RCC 7860 (cell line): Measurements from ENCODE around the gene GPHA2.

ENCODE experiments used
- DNase-seq: peaks from one replicate; pipeline ENCODE4 v3.0.0-alpha.2; 2015; ENCODE audit warnings: low spot score
- FAIRE-seq: peaks from 2 replicates; lab custom pipeline; 2012; peaks lifted over from hg19 to GRCh38; lab: Jason Lieb, UNC

The GPHA2 gene

DNA sequence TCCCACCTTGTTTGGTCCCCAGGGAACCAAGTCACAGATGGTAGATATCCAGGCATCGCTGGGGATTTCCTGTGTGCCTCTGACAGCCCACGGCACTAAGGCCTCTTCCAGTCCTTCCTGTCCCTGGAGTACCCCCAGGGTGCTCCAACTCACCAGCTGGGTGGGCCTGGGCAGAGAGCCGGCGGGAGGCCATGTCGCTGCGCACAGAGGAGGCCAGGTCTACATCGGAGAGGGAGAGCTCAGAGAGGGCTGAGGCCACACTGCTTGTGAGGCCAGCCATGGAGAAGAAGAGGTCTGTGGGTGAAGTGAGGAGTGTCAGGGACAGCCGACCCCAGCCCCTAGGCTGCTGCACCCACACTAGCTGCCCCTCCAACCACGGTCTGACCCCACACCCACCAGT lies 24.0 kb downstream of the GPHA2 start:
- no peak for FAIRE-seq
- no peak for DNase-seq

- DNase-seq (no peak), FAIRE-seq (no peak)
Observed at GRCh38 chr11:64911142-64911541, 24.6 kb downstream of the GPHA2 start.

DNA sequence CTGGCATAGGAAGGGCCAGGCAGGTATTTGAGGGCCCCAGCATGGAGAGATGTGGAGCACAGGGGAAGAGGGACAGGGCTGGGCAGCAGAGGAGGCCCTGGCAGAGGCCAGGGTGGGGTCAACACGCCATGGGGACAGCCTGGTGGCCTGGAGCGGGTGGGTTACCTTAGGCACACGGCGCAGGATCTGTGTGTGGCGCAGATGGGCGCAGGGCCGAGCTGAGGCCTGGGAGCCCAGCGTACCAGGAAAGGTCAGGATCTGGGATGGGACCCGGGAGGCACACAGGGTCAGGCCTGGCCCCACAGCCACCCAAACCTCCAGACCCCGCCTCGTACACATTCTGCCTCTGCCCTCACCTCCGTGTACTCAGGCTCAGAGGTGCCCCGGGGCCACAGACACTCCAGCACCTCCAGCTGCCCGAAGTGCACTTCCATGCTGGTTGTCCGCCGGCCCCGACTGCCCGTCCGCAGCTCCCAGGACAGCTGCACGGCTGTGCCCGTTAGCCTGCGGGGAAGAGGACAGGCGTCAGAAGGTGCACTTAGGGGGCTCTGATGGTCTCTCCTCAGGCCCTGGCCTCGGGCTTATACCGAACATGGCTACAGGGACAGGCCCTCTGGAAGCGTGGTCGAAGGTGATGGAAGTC lies 25.1 kb downstream of the GPHA2 start:
- FAIRE-seq: no peak
- DNase-seq: no peak

- no peak for DNase-seq
- FAIRE-seq: no peak
Observed at GRCh38 chr11:64909653-64910343, 25.9 kb downstream of the GPHA2 start.

DNA sequence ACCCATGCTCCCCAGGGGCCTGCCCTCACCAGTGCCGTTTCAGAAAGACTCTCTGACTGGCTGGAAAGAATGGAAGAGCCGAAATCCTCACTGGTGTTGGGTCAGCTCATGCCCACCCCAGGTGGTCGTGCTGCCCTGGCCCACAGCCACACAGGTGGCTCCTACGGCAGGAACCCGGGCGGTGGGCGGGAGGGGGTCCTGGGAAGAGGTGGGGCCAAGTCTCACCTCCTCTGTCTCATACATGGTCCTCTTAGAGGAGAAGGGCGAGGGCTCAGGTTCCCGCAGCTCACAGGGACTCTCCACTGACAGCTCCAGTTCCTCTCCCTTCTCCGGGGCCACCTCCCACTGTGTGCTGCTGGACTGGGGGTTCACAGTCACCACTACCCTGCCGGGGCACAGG lies 26.9 kb downstream of the GPHA2 start:
- DNase-seq (no peak), FAIRE-seq (no peak)

DNA sequence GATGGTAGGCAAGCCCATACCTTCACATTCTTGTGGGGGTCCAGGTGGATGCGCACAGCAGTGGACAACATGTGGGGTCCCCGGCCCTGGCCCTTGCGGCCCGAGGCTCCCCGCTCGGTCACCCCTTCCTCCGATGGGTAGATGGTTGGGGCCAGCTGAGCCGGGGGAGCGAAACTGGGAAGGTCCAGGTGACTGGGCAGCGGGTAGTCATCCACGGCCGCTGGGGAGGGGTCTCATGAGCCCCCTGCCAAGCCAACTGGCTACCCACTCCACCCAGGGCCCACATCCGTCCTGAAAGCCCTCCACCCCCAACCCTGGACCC lies 29.4 kb downstream of the GPHA2 start:
- FAIRE-seq (no peak), DNase-seq (no peak)

- DNase-seq (no peak), FAIRE-seq (no peak)
Observed at GRCh38 chr11:64905516-64906313, 30.0 kb downstream of the GPHA2 start.

DNA sequence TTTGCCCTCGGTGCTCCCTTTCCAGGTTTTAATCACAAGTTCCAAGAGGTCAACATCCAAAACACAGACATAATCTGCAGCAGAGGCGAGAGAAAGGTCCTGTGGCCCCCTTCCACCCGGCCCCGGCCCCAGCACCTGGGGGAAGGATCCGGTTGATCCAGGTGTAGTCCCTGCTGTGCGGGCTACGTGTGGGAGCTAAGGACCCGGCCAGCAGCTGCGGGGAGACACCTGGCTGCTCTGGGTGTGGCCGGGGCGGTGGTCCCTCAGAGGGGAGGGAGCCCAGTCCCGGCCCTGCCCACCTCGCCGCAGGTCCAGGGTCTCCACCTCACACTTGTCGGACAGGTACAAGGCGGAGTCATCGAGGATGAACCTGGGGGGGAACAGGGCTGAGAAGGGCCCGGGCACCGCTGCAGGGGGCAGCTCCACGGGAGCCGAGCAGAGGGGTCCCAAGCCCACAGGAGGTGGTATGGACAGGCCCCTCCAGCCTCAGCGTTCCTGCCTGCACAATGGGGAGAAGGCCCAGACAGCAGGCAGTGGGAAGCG lies 32.3 kb downstream of the GPHA2 start:
- FAIRE-seq (no peak), DNase-seq (no peak)

DNA sequence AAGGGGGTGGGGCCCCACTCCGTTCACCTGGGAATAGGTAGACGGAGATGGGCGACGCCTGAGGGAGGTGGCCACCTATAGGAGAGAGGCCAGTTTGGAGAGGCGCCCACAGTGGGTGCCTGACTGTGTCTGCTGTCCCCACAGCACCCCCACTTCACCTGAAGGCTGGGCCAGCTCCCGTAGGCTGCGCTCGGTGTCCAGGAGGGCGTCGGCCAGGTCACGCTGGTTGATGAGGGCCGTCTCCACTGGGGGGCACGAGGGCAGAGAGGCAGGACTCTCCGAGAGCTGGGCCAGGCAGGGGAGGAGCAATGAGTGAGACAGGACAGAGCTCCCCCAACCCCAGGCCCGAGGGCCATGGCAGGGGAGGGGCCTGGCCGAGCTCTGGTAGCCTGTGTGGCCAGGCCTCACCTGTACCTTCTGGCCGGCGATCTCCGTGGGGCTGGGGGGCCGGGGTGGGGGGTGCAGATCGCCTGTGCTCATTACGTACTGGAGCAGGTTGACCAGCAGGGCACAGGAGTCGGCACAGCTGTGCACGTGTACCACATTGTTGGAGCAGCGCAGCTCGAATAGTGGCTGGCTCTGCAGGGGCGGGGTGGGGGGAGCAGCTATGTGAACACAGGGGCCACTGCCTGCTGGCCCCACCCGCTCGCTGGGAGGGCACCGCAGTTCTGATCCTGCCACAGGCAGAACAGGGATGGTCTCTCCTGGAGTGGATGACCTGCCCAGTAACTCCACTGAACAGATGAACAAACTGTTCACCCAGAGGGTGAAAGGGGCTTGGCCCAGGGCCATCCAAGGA lies 33.4 kb downstream of the GPHA2 start:
- FAIRE-seq (no peak), DNase-seq (no peak)

DNA sequence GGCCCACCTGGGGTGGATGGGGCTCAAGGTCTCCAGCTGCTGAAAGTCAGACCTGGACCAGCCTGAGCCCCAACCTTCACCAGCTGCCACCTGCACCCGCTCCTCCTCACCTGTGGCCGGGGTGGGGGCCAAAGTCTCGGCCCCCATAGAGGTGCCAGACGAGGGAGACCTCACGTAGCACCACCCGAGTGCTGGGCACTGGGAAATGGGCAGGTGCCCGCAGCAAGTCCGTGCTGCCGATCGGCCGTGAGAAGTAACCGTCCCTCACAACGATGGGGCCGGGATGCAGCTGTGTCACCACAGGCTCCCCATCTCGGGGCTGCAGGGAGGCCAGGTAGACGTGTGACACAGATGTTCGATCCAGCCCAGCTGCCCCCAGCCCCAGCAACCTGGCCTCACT lies 34.9 kb downstream of the GPHA2 start:
- FAIRE-seq (no peak), DNase-seq (no peak)

GRCh38 chr11:64900263-64900678 lies 35.4 kb downstream of the GPHA2 start:
- no peak for FAIRE-seq
- DNase-seq: no peak

DNA sequence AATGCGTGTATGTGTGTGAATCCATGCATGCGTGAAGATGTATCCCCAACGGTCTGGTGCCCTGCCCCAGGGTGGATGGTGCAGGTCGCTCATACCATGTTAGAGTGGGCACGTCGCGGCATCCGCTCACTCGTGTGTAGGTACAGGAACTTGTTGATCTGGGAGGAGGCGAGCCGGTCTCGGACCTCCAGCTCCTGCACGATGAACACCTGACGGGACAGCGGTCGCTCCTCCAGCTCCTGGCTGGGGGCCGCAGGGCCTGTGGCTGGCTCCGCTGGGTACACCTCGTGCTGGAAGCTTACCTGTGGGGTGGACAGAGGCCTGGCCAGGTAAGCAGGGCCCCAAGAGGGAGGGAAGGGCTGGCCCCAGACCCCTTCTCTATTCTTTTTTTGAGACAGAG lies 37.2 kb downstream of the GPHA2 start:
- no peak for FAIRE-seq
- no peak for DNase-seq

GRCh38 chr11:64898076-64898445 lies 37.6 kb downstream of the GPHA2 start:
- FAIRE-seq: no peak
- DNase-seq: no peak

DNA sequence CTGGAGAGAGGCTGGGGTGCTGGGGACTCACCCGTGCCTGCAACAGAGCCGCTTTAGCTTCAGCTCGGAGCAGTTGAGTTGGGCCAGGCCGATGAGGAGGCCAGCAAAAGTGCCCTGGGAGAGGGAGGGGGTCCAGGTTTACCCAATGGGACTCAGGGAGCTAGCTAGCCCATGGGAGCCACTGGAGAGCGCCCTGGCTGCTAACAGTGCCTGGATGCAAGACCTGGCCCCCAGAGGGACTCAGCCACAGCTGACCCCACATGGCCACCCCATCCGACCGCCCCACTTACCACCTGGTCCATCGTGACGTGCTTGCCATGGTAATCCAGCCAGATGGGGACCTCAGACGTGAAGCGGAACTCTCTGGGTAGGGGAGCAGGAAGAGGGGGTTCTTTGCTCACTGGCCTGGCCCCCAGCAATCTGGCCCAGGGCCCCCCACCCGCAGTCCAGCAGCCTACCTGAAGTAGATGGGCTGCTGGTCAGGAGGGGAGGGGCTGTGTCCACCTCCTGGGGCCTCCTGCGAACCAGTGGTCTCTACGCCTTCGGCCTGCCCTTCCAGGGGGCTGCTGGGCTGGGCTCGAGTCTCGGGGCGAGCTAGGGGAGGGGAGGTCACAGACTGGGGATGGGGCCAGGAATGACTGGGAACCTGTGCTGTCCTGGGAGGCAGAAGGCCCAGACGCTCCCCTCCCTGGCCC lies 38.2 kb downstream of the GPHA2 start:
- no peak for FAIRE-seq
- DNase-seq: no peak

- FAIRE-seq (no peak), DNase-seq (no peak)
Observed at GRCh38 chr11:64896448-64897022, 39.2 kb downstream of the GPHA2 start.

DNA sequence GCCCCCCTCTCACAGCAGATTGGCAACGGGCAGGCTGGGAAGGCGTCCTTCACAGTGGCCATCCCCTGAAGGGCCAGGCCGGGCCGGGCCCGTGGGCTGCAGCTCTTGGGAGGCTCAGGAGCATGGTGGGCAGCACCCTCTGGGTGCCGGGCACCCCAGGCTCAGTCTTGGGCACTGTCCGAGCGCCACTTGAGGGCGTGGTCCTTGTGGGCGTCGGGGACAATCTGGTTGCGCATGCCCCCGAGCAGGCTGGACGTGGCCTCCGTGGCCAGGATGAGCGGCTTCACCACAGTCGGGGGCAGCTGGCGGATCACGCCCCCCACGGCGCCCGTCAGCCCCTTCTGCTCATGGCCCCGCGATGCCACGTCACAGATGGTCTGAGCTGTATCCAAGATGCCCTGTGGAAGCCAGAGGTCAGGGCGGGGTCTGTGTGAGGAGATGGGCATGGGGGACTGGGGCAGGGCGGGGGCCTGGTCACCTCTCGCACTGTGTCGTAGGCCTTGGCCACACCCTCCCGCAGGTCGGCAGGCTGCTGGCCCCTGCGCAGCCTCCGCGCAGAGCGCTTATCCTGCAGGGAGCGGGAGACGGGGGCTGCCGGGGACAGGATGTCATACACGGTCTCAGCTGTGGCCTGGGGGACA lies 40.8 kb downstream of the GPHA2 start:
- no peak for FAIRE-seq
- no peak for DNase-seq

DNA sequence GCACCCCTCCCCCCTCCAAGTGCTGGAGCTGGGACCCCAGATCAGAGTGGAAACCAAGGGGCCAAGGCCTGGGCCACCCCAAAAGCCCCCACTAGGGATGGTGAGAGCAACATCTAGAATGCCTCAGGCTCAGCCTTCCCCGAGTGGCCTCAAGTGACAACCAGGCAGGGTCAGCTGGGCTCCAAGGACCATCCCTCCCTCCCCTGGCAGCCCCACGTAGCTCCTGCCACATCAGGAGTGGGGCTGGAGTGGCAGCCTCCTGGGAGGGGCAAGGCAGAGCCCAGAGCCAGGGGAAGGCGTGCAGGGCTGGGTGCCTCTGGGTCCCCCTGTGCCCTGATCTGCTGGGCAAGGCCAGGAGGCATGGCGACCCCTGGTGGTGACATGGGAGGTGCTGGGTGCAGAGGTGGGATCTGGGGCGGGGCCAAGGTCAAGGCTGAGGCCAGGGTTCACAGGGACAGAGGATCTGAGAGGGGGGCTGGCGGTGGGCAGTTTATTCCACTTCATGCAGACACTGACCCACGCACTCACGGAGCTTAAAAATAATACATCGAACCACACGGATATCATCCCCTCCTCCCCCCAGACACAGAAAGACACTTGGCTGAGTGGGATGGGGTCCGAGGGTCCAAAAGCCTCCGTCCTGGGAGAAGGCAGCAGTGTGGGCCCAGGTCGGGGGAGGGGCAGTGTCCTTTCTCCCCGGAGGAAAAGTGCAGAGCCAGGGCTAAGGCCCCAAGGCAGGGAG lies 41.5 kb downstream of the GPHA2 start:
- DNase-seq (peak; percentile 47), FAIRE-seq (no peak)

- FAIRE-seq: no peak
Observed at GRCh38 chr11:64893194-64894069, 42.3 kb downstream of the GPHA2 start.

More at GRCh38 chr11:64893194-64894069, 42.3 kb downstream of the GPHA2 start:
- no peak for DNase-seq
